ENCODE data around the gene SLC12A8.

DNA sequence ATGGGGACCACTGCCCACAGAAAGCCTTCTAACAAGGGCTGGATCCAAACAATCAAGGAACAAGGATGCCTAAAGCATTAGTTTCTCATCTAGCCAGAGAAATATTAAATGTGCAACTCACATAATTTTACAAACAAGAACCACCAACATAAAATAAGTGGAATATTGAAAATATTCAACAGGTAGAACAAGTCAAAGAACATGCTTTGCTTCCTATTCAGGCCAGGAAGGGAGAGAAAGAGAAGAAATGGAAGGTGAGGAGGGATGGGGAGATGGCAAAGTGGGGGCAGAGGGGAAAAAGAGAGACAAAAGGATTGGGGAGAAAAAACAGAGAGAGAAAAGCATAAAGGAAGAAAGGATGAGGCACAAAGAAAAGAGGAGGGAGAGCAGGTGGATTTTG, 63.1 kb downstream of the SLC12A8 start:
- no peak for TF ChIP-seq TRIM28 (IDR thresholded peaks at IDR 0.05)
- TF ChIP-seq, protein P1, sequence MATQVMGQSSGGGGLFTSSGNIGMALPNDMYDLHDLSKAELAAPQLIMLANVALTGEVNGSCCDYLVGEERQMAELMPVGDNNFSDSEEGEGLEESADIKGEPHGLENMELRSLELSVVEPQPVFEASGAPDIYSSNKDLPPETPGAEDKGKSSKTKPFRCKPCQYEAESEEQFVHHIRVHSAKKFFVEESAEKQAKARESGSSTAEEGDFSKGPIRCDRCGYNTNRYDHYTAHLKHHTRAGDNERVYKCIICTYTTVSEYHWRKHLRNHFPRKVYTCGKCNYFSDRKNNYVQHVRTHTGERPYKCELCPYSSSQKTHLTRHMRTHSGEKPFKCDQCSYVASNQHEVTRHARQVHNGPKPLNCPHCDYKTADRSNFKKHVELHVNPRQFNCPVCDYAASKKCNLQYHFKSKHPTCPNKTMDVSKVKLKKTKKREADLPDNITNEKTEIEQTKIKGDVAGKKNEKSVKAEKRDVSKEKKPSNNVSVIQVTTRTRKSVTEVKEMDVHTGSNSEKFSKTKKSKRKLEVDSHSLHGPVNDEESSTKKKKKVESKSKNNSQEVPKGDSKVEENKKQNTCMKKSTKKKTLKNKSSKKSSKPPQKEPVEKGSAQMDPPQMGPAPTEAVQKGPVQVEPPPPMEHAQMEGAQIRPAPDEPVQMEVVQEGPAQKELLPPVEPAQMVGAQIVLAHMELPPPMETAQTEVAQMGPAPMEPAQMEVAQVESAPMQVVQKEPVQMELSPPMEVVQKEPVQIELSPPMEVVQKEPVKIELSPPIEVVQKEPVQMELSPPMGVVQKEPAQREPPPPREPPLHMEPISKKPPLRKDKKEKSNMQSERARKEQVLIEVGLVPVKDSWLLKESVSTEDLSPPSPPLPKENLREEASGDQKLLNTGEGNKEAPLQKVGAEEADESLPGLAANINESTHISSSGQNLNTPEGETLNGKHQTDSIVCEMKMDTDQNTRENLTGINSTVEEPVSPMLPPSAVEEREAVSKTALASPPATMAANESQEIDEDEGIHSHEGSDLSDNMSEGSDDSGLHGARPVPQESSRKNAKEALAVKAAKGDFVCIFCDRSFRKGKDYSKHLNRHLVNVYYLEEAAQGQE (IDR thresholded peaks at IDR 0.05; ENCODE audit: borderline replicate concordance) = no peak
- TF ChIP-seq, protein P1 (CRISPR knock-in tag; IDR thresholded peaks at IDR 0.05; ENCODE audit: low read depth) = no peak
- no peak for TF ChIP-seq GABPA (tag; conservative IDR thresholded peaks at IDR 0.05; ENCODE audit: low read depth)
- TF ChIP-seq HNRNPLL (IDR thresholded peaks at IDR 0.05; ENCODE audit: low read depth, low read length, poor library complexity, severe bottlenecking) = no peak
- TF ChIP-seq CBX1 (IDR thresholded peaks at IDR 0.05; ENCODE audit: low read depth) = no peak
- TF ChIP-seq JUND (IDR thresholded peaks at IDR 0.05; ENCODE audit: borderline replicate concordance, low read depth, low read length) = no peak
- TF ChIP-seq JUND (tag; IDR thresholded peaks at IDR 0.05; ENCODE audit: borderline replicate concordance, low read depth, low read length) = no peak
- TF ChIP-seq, protein P2, sequence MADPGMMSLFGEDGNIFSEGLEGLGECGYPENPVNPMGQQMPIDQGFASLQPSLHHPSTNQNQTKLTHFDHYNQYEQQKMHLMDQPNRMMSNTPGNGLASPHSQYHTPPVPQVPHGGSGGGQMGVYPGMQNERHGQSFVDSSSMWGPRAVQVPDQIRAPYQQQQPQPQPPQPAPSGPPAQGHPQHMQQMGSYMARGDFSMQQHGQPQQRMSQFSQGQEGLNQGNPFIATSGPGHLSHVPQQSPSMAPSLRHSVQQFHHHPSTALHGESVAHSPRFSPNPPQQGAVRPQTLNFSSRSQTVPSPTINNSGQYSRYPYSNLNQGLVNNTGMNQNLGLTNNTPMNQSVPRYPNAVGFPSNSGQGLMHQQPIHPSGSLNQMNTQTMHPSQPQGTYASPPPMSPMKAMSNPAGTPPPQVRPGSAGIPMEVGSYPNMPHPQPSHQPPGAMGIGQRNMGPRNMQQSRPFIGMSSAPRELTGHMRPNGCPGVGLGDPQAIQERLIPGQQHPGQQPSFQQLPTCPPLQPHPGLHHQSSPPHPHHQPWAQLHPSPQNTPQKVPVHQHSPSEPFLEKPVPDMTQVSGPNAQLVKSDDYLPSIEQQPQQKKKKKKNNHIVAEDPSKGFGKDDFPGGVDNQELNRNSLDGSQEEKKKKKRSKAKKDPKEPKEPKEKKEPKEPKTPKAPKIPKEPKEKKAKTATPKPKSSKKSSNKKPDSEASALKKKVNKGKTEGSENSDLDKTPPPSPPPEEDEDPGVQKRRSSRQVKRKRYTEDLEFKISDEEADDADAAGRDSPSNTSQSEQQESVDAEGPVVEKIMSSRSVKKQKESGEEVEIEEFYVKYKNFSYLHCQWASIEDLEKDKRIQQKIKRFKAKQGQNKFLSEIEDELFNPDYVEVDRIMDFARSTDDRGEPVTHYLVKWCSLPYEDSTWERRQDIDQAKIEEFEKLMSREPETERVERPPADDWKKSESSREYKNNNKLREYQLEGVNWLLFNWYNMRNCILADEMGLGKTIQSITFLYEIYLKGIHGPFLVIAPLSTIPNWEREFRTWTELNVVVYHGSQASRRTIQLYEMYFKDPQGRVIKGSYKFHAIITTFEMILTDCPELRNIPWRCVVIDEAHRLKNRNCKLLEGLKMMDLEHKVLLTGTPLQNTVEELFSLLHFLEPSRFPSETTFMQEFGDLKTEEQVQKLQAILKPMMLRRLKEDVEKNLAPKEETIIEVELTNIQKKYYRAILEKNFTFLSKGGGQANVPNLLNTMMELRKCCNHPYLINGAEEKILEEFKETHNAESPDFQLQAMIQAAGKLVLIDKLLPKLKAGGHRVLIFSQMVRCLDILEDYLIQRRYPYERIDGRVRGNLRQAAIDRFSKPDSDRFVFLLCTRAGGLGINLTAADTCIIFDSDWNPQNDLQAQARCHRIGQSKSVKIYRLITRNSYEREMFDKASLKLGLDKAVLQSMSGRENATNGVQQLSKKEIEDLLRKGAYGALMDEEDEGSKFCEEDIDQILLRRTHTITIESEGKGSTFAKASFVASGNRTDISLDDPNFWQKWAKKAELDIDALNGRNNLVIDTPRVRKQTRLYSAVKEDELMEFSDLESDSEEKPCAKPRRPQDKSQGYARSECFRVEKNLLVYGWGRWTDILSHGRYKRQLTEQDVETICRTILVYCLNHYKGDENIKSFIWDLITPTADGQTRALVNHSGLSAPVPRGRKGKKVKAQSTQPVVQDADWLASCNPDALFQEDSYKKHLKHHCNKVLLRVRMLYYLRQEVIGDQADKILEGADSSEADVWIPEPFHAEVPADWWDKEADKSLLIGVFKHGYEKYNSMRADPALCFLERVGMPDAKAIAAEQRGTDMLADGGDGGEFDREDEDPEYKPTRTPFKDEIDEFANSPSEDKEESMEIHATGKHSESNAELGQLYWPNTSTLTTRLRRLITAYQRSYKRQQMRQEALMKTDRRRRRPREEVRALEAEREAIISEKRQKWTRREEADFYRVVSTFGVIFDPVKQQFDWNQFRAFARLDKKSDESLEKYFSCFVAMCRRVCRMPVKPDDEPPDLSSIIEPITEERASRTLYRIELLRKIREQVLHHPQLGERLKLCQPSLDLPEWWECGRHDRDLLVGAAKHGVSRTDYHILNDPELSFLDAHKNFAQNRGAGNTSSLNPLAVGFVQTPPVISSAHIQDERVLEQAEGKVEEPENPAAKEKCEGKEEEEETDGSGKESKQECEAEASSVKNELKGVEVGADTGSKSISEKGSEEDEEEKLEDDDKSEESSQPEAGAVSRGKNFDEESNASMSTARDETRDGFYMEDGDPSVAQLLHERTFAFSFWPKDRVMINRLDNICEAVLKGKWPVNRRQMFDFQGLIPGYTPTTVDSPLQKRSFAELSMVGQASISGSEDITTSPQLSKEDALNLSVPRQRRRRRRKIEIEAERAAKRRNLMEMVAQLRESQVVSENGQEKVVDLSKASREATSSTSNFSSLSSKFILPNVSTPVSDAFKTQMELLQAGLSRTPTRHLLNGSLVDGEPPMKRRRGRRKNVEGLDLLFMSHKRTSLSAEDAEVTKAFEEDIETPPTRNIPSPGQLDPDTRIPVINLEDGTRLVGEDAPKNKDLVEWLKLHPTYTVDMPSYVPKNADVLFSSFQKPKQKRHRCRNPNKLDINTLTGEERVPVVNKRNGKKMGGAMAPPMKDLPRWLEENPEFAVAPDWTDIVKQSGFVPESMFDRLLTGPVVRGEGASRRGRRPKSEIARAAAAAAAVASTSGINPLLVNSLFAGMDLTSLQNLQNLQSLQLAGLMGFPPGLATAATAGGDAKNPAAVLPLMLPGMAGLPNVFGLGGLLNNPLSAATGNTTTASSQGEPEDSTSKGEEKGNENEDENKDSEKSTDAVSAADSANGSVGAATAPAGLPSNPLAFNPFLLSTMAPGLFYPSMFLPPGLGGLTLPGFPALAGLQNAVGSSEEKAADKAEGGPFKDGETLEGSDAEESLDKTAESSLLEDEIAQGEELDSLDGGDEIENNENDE (IDR thresholded peaks at IDR 0.05; ENCODE audit: low read depth, low read length) = no peak
- TF ChIP-seq, protein P3, sequence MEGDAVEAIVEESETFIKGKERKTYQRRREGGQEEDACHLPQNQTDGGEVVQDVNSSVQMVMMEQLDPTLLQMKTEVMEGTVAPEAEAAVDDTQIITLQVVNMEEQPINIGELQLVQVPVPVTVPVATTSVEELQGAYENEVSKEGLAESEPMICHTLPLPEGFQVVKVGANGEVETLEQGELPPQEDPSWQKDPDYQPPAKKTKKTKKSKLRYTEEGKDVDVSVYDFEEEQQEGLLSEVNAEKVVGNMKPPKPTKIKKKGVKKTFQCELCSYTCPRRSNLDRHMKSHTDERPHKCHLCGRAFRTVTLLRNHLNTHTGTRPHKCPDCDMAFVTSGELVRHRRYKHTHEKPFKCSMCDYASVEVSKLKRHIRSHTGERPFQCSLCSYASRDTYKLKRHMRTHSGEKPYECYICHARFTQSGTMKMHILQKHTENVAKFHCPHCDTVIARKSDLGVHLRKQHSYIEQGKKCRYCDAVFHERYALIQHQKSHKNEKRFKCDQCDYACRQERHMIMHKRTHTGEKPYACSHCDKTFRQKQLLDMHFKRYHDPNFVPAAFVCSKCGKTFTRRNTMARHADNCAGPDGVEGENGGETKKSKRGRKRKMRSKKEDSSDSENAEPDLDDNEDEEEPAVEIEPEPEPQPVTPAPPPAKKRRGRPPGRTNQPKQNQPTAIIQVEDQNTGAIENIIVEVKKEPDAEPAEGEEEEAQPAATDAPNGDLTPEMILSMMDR (IDR thresholded peaks at IDR 0.05 in 2 of 3, conservative IDR thresholded peaks at IDR 0.05 in 1 of 3; ENCODE audit: insufficient read depth in 2 of 3, low read depth in 1 of 3, low read length in 3 of 3) = no peak
